ENCODE measurements around the gene PRG3. TPM values are rescaled to one million over a fixed set of nuclear protein-coding genes. Genes with fewer than 3 reads are reported as not detected.

Gene PRG3
- total RNA-seq, 1 experiment from 2014 or later: not detected

- H3K9ac ChIP-seq (ENCODE audit: low read length): no peak overlapping the region
- no peak overlapping the region for H2AFZ ChIP-seq (ENCODE audit: low read depth, low read length, poor library complexity, severe bottlenecking)
- RAD21 ChIA-PET (ENCODE audit: low non-redundant PET in 1 of 2, low total read pairs in 2 of 2, uncharacterized antibody in 2 of 2, unreplicated experiment in 2 of 2): no interaction called here
- no peaks in the 10 kb centered on the region for H3K9me2 ChIP-seq (ENCODE audit: insufficient read depth)
- POLR2A ChIA-PET: no interaction called here
- no peaks in the 10 kb centered on the region for H3K9me3 ChIP-seq (ENCODE audit: control insufficient read depth in 1 of 2, insufficient read depth in 1 of 2, low read depth in 1 of 2, low read length in 2 of 2)
- CTCF ChIA-PET: interaction anchor here (0.8 to 2.1 kb wide), 4 partner anchors 23 to 1809 kb away, joined by 3 to 6 read pairs (median 4); no protein-coding TSS in a partner anchor
- DNase-seq (ENCODE audit: low read depth, low spot score): no peak
- TF ChIP-seq ZFX (IDR thresholded peaks at IDR 0.05) (no peak), SRF (IDR thresholded peaks at IDR 0.05; ENCODE audit: low read depth) (no peak), TCF7L2 (IDR thresholded peaks at IDR 0.05; ENCODE audit: borderline replicate concordance, extremely low read depth, insufficient read depth, insufficient read length) (no peak), ZNF274 (IDR thresholded peaks at IDR 0.05; ENCODE audit: low read depth, low read length) (no peak), POLR2AphosphoS5 (IDR thresholded peaks at IDR 0.05; ENCODE audit: low read depth, low read length) (no peak), EZH2 (IDR thresholded peaks at IDR 0.05) (no peak), EZH2phosphoT487 (IDR thresholded peaks at IDR 0.05; ENCODE audit: borderline replicate concordance) (no peak), MAX (IDR thresholded peaks at IDR 0.05) (no peak), YY1 (IDR thresholded peaks at IDR 0.05; ENCODE audit: extremely low read depth, insufficient replicate concordance, low read depth, low read length) (no peak), RAD21 (IDR thresholded peaks at IDR 0.05; ENCODE audit: low read depth) (no peak)
- no peaks in the 10 kb centered on the region for H3K79me2 ChIP-seq (ENCODE audit: insufficient read depth, low read length)
- H3K4me1 ChIP-seq (ENCODE audit: control insufficient read depth in 1 of 2, insufficient read depth in 2 of 2, low read length in 2 of 2): peaks cover 3 to 19% of the 10 kb centered on the region in 2 experiments; a peak in 3 of 4 replicates
- ATAC-seq: no peak
- no peaks in the 10 kb centered on the region for H3K36me3 ChIP-seq (ENCODE audit: control insufficient read depth in 1 of 2, insufficient read depth in 2 of 2, low read length in 2 of 2)
- intact Hi-C loops (cut with micrococcal nuclease): loop anchor here (5.0 kb wide), 3 partner anchors 109 to 554 kb away; no protein-coding TSS in a partner anchor
- H3K27me3 ChIP-seq (ENCODE audit: insufficient read depth, low read length): no peaks in the 10 kb centered on the region
- H3K27ac ChIP-seq (ENCODE audit: low read depth, low read length): no peak overlapping the region
- no TSS peak for BruUV-seq (replicated peaks)
- H4K20me1 ChIP-seq (ENCODE audit: insufficient read depth): no peaks in the 10 kb centered on the region
- no peak overlapping the region for H3K4me3 ChIP-seq (replicated peaks in 1 of 2; ENCODE audit: low read depth in 1 of 2, low read length in 2 of 2)
- H3K4me2 ChIP-seq (ENCODE audit: low read length): no peak overlapping the region
These were observed 32.2 kb downstream of the PRG3 start for GRCh38 chr11:57348636-57349313.
